Measurements from ENCODE around the gene VEGFA. TPM values are rescaled to one million over a fixed set of nuclear protein-coding genes. Genes with fewer than 3 reads are reported as not detected.

The VEGFA gene
- total RNA-seq, 1 donor from 2014 or later = 32.3 TPM

DNA sequence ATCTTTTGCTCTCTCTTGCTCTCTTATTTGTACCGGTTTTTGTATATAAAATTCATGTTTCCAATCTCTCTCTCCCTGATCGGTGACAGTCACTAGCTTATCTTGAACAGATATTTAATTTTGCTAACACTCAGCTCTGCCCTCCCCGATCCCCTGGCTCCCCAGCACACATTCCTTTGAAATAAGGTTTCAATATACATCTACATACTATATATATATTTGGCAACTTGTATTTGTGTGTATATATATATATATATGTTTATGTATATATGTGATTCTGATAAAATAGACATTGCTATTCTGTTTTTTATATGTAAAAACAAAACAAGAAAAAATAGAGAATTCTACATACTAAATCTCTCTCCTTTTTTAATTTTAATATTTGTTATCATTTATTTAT, 15.9 kb downstream of the VEGFA start:
- DNase-seq = no peak

DNA sequence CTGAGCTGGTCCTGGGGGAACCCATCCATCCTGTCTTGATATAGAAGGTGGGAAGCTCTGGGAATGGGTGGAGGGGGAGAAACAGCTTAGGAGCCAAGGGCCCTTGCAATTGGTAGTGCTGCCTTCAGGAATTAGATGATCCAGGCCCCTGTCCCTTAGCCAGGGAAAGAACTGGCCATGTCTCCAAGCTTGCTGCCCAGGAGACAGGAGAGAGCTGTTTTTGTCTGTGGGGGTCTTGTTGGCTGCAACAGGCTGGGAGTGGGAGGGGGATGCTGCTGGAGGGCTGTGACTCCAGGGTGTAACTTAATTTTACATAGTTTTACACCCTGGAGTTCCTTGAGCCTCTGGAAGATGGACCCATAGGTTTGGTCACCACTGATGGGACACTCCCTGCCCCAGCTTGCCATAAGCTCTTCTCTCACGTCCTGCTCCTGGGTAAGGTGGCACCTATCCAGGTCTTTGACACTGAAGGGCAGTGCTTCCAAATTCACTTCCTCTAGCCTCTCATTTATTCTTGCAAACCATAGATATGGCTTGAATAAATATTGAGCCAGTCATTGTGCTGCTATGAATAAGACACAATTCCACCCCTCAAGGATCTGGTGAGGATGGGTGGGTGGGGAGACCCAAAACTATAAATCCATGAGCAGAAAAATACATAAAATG, 16.8 kb downstream of the VEGFA start:
- no peak for DNase-seq

GRCh38 chr6:43788301-43788700, 18.3 kb downstream of the VEGFA start:
- no peak for DNase-seq

DNA sequence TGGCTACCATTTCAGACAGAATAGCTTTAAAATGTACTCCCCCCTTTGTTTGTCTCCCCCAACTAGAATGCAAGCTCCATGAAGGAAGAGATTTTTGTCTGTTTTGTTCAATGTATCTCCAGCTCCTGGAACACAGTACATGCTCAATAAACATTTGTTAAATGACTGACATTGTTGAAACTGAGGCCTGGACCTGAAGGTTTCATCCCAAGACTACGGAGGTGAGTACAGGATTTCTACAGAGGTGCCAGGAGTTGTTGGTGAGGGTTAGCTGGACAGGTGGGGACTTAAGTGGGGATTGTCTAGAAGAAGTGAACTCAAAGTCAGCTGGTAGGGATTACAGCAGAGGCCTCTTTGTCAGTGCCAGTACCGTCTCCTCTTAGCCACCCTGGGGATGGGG, 19.4 kb downstream of the VEGFA start:
- no peak for DNase-seq

DNA sequence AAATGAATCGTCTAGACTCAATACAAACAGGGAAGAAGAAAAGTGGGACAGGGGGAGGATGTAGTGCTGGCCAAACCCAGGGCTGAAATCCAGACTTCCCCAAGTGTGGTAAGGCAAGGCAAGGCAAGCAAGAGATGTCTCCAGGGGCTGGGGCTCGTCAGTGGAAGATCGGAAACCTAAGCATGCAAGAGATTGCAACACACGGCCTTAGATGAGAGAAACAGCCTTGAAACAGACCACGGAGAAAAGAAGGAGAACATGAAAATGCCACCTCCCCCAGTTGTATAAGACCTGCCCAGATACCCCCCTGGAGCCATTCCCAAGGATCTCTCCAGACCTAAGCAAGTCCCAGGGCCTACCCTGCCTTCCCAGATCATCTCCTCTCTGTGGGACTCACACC, 20.0 kb downstream of the VEGFA start:
- DNase-seq = no peak

GRCh38 chr6:43791745-43792422, 21.9 kb downstream of the VEGFA start:
- no peak for DNase-seq

DNA sequence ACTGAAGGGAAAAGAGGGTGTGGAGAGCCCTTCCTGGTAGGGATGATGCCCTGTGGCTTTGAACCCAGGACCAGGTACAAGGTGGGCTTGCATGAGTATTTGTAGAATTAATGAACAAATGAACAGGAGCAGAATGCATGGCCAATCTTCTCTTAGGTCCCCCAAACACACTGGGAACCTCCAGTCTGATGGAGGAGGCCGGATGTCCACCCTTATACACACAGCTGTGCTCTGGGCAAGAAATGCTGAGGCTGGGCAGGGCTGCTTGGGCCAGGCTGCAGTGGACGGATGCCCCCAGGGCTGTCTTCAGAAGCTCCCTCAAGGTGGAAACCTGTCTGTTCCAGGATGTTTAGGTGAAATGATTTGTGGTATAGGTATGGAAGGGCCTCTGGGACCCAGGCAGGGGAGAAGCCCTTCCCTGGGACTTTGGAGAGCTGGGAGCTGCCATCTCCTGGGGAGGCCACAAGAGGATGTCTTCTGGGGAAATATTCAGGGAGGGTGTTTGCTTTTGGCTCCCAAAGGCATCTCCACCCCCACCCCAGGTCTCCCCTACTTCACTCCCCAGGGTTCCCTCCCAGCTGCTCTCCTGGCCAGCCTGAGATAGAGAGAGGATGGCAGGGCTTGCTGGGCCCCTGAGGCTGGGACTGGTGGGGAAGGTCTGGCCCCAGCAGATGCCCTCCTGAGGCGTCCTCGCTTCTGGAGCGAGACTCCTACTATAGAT, 23.3 kb downstream of the VEGFA start:
- no peak for DNase-seq

- no peak for DNase-seq
These were observed 23.8 kb downstream of the VEGFA start for GRCh38 chr6:43793875-43794242.

DNA sequence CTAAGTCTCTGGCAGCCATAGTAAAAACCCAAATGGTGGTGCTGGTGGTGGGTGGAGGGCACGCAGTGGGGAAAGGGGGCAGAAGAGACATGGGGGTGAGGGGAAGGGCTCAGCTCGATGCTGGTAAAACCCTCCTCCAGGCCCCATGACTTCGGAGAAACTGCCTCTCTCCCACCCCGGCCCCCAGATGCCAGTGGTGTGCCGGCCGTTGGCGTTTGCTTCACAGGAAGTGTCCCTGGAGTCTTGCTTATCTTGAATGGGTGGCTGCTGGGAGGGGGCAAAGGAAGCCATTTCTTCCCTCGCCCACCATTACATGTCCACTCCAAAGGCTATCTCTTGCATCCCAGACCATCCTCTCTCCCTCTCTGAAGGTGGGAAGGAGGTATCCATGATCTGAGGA, 25.4 kb downstream of the VEGFA start:
- no peak for DNase-seq

DNA sequence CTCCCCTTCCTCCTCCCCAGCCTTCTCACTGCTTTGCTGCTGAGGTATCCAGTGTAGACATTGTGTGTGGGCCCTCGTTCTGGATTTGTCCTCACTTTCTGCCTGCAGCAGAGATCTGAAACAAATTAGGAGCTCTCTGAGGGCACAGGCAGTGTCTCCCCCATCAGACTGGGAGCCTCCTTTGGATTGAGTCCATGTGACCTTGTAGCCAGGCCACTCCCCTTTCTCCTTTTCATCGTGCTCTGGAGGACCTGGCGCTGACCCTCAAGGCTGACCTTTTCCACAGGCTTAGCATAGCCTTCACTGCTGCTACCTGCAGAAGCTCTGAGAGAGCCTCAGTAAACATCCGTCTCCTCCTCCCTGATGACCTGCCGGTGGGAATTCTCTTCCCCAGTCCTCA, 26.2 kb downstream of the VEGFA start:
- no peak for DNase-seq

- no peak for DNase-seq
These were observed 27.2 kb downstream of the VEGFA start for GRCh38 chr6:43796903-43797890.

- DNase-seq = no peak
These were observed 27.9 kb downstream of the VEGFA start for GRCh38 chr6:43797919-43798318.

DNA sequence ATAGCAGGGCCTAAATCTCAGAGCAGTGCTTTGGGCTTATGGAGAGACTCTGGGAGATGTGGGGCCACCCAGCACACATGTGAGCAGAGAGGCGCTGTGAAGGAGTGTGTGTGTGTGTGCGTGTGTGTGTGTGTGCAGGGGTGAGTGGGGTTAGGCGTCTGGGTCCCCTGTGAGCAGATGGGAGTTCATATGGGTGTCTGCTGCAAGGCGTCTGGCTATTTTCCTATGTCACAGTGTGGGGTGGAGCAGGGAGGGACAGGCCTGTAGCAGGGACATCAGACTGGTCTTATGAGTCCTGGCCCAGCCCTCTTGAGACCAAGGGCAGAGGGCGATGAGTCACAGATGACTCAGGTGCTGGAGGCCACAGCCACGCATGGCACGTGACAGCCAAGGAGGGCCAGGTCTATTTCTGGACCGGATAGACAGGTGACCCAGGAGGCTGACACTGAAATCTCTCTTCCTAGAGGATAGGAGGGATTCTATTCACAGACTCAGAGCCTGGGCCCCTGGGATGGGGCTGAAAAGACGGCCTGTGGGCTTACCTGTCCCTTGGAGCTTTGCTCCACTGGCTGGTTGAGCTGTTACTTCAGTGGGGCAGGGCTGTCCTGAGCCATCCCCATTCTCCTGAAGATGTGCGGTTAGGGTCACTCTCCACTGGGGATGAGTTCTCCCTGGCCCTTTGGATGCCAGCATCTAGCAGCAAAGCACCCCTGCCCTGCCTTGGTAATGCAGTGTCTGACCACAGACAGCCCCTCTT, 28.9 kb downstream of the VEGFA start:
- DNase-seq = no peak

DNA sequence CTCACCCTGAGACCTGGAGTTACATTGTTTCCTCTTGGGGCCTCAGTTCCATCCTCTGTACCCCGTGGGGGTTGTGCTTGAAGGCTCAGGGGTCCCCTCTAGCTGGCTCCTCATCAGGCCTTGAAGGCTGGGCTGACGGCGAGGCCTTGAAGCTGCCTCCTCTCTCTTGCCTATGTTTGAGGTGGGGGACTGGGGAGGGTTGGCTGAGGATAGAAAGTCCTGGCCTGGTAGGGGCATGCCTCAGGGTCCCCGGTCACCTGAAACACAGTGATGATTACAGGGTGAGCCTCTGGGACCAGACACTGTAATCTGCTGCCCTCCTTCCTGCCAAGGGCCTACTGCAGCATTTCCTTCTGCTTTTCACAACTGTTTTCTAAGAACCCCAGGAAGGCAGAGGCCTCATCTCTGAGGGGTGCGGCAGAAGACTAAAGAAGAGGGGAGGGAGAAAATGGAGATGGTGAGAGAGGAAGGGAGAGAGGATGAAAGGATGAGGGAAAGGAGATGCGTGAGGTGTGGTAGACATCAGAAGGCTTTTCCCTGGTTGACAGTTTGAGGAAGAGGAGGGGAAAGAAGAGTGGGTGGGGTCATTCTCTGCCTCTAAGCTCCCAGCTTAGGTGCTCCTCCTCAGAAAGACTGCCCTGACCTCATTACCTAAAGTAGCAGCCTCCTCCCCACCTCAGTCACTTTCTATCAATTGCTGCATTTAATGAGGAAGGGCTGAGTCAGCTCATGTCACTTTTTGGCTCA, 29.7 kb downstream of the VEGFA start:
- no peak for DNase-seq

DNA sequence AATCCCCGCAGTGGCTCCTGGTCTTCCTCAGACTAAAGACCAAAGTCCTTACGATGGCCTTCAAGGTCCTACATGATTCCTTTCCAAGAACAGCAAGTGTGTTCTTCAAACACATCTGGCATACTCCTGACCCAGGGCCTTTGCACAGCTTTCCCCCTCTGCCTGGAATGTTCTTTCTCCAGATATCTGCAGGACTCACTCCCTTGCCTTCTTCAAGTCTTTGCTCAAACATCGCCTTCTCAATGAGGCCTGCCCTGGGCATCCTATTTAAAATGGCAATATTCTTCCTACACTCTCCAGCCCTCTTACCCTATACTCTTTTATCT, 30.2 kb downstream of the VEGFA start:
- DNase-seq = no peak

GRCh38 chr6:43800746-43801494, 30.9 kb downstream of the VEGFA start:
- DNase-seq = no peak

- DNase-seq = no peak
These were observed 31.6 kb downstream of the VEGFA start for GRCh38 chr6:43801495-43802181.

DNA sequence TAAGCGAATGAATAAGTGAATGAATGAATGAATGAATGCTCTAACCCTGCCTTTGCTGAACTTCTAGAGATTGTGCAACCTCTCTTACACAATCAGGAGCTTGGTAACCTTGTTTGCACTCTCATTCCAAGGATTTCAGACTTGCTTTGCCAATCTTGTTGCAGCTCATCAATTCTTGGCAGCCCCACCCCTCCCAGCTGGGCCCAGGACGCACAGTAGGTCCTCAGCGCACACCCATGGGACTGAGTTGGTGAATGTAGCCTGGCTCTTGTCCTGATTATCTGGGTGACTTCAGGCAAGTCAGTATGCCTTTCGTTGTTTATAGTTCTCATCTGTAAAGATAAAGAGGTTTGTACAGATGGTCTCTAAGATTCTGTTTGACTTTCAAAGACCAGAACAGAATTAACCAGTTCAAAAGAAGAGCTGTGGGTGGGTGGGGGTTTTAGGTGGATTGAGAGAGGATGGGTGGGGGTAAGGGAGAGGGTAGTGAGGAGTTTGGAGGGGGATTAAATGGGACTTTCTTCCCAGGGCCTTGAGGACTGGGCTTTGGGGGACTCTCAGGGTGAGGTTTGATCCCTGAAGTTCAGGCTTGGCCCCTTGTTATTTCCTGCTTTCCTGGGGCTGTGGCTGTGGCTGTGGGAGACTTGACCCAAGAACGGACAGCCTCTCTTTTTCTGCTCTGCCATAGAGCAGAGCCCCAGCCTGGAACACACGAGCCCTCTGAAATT, 33.2 kb downstream of the VEGFA start:
- no peak for DNase-seq
